Lung microvascular endothelial cell (primary cell): ENCODE data around the gene TCF12. TPM values are rescaled to one million over a fixed set of nuclear protein-coding genes. Genes with fewer than 3 reads are reported as not detected.

Experiments
- DNase-seq, 2 donors: peaks; one replicate each; pipeline versions ENCODE4 v3.0.0 to v3.0.0-alpha.2; 2010; ENCODE audit warnings: low read depth in 2 of 2
- total RNA-seq: library from RNA; depleted of rRNA; stranded (reverse); fragments of >200 nt; gene quantifications from 2 replicates; pipeline ENCODE4 v1.2.1, GENCODE V29; 2014

TCF12 gene
- total RNA-seq, 1 donor from 2014 or later, result 94.4 TPM

DNA sequence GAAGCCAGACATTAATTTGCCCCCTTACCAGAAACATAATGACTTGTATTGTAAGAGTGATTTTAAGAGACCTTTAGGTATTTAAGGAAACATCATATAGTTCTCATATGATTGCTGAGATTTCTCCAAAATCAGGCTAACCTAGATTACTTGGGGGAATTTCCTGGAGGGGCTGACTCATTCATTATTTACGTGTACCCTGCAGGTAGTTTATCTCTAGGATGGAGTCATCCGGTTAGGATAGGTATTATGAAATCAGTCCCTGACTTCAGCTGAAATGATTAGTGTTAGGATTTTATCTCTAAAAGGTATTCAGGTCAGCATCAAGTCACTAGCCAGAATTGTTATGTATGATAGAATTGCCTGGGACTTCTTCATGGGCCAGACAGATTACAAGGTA is 97.5 kb downstream of the TCF12 start:
- DNase-seq, result no peak

DNA sequence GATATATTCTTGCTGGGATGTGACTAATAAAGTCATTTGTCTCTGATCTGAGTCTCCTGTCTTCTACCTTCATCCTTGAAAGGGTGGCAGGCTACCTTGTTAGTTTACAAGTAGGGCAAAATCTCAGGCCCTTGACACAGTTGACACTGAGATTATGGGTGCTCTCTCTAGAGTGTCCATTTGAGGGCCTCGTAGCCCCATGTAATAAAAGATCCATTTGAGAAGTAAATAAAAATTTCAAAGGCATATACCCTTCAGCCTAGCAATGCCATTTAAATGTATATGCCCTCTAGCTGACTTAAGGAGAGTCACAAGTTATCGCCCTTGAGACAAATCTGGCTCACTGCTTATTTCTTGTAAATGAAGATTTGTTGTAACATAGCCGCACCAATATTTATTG is 98.6 kb downstream of the TCF12 start:
- peak; percentile 34 to 54 for DNase-seq

DNA sequence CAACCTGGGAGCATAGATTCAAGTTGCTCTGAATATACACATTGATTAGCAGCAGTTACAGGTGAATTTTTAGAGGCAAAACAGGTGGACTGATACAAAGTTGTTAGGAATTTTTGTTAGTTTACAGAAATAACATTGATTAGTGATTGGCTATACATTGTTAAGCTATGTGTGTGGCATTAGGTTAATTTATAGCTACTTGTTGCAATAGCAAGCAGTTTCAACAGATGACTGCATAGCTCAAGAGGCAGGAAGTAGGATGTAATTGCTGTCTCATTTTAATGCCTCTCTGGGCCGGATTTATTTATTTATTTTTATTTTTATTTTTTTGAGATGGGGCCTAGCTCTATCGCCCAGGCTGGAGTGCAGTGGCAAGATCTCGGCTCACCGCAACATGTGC is 99.7 kb downstream of the TCF12 start:
- no peak for DNase-seq

DNA sequence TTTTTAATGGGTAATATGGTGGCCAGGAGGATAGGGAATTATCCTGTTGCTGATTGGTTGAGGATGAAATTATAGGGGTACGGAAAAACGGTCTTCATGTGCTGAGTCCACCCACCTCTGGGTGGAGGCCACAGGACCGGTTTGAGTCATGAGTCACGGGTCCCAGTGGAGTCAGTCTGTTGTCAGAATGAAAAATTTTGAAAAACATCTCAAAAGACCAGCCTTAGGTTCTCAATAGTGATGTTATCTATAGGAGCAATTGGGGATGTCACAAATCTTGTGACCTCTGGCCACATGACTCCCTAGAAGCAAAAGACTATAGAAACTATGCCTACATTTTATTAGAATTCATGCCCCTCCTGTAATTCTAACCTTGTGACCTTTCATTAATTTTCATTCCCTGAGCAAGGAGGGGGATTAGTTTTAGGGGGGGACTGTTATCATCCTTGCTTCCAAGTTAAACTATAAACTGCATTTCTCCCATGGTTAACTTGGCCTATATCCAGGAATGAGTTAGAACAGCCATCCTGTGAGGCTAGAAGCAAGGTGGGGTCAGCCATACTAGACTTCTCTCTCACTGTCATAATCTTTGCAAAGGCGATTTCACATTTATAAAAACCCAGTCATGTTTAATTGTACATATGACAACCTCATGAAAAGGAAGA is 101.2 kb downstream of the TCF12 start:
- DNase-seq, result peak in 1 of 2 donors; percentile 56

DNA sequence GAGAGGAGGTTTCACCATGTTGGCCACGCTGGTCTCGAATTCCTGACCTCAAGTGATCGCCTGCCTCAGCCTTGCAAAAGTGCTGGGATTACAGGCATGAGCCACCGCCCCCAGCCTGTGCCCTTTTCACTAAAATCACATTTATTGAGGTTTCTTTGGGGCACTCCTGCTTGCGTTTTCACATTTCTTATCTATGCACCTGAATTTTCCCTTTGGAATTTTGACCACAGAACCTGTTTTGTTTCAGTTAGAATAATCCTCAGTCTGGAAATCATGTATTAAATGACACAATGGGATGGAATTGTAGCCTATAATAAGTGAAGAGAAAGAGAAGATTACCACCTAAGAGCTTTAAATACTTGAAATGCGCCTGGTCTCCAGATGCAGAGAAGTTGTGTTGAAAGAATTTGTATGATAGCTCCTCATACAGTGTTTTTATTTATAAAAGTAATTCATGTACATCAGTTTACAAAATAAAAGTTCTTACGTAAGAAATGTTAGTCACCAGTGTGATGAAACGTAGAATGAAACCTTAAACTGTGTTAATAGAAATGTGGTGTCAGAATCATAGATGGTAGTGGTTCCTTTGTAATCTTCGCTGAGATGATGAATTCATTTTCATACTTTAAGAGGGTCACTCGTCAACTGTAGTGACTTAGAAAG is 107.0 kb downstream of the TCF12 start:
- DNase-seq, result no peak

DNA sequence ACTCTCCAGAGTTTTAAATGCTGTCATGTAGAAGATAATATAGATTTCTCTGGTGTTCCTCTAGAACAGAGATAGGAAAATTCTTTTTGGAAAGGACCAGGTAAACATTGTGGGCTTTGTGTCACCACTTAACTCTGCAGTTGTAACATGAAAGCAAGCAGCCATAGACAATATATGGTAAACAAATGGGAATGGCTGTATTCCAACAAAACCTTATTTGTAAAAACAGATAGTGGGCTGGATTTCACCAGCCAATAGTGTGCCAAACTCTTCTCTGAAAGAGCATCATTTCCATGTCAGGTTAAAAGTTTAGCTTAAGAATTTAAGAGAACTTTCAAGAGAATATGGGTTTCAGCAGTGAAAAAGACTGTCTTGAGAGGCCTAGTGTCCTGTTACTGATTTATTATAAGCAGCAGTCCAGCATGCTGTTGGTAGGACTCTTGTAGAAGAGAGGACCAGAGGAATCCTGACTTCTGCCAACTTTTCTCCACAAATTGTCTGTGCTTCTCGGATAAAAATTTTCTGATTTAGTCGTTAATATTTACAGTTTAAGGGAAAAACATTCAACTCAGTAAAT is 107.7 kb downstream of the TCF12 start:
- peak in 1 of 2 donors; percentile 34 for DNase-seq

DNA sequence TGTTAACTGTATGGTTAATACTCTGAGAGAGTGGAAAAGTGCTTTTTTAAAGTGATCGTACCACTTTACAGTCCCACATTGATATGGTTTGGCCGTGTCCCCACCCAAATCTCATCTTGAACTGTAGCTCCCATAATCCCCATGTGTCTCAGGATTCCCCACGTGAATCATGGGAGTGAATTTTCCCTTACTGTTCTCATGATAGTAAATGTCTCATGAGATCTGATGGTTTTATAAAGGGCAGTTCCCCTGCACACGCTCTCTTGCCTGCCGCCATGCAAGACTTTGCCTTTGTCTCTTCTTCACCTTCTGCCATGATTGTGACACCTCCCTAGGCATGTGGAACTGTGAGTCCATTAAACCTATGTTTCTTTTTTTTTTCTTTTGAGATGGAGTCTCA is 109.2 kb downstream of the TCF12 start:
- DNase-seq, result no peak

DNA sequence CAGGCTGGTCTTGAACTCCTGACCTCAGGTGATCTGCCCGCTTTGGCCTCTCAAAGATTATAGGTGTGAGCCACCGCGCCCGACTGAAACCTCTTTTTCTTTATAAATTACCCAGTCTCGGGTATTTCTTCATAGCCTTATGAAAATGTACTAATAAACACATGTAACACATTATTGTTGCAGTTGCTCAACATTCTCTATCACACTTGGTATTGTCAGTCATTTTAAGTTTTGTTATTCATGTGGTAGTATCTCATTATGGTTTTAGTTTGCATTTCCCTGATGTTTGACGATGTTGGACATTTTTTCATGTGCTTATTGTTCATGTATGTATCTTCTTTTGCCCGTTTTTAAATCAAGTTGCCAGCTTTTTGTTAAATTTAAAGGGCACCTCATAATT is 109.7 kb downstream of the TCF12 start:
- DNase-seq, result no peak

DNA sequence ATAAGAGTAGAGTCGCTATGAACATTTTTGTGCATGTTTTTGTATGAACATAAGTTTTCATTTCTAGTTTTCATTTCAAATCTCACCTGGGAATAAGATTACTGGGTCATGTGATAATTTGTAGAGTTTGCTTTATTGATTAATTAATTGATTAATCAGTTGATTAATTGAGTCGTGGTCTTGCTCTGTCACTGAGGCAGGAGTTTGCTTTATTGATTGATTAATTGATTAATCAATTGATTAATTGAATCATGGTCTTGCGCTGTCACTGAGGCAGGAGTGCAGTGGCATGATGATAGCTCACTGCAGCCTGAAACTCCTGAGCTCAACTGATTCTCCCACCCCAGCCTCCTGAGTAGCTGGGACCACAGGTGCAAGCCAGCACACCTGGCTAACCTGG is 111.6 kb downstream of the TCF12 start:
- DNase-seq, result no peak

DNA sequence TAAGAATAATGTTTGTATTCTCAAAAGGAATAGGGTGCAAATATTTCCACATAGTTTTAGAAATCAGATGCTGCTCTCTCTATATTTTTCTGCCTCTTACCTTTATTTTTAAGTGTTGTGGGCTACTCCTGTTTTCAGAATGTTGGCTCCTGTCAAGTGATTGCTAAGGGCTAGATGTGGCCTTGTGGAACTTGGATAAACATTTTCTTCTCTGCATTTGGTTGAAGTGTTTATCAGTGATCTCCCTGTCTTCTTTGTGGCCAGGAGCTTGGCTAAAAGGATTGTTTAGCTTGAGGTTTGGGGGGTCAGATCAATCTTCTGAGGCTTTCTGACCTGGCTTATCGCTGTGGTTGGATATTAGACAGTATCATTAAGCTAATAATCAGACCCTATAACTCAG is 112.6 kb downstream of the TCF12 start:
- no peak for DNase-seq

DNA sequence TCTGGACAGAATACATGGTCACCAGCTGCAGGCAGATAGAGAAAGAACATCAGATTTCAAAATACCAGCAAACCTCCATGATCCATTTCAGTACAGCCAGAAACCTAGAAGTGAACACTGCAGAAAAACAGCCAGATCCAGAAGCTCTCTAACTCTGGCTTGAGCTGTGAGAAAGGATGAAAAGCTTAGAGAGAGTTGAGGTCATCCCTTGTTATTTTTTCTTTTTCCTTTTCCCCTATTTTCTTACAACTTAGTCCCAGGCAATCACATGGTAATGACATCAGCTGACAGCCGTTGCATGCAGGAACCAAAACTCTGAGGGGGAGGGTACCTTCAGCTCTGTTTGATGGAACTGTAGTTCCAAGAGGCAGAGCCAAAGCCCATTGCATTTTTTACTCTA is 113.2 kb downstream of the TCF12 start:
- DNase-seq, result peak; percentile 76 to 90

DNA sequence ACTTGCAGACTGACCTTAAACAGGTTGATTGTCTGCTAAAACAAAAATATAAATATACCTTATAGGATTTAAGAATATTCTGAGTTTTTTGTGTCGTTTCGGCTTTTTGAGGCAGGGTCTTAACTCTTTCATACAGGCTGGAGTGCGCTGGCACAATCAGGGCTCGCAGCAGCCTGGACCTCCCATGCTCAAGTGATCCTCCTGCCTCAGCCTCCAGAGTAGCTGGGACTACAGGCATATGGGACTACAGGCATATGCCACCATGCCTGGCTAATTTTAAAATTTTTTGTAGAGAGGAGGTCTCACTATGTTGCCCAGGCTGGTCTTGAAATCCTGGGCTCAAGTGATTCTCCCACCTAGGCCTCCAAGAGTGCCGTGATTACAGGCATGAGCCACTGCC is 113.9 kb downstream of the TCF12 start:
- no peak for DNase-seq

DNA sequence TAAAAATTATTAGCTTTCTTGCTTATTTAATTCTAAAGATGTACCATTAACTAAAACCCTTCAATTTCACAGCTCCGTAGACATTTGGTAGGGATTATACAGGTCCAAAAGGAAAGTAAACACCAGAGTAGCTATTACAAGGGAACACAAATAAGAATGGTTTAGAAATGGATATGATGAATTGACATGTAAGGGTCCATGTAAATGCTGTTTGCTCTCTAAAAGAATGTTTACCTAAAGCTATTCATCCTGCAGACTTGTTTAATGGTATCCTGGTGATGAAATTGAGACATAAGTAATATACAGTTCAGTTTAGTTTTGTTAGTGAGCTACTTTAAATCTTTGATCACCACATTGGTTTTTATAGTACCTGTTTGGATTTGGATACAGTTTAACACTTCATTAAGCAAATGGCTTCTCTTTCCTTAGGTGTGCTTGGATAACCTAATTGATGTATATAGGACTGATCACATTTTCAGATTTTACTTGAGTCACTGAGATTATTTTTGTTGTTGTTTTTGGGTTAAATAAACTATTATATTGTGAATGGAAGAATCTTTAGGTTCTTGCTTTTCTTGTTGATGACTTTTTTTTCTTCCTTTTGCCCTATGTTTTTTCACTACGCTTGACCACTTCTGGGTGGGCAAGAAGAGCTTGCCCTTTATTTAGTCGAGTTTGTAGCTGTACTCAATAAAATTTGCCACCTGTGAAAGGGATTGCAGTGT is 115.4 kb downstream of the TCF12 start:
- no peak for DNase-seq

DNA sequence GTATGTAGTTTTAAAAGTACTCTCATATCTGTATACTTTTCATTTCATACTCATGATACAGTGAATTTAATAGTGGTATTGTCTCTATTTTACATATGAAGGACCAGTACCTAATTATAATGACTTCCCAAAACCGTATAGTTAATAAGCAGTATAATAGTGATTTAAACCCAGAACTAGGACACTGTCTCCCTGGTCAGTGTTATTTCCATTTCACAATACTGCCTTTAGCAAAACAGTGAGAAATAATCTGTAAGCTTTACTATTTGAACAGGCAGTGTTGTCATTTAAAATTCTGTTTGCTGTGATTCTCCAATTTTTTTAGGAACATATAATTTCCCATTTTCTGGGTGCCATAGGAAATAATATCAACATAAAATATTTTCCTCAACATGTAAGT is 116.2 kb downstream of the TCF12 start:
- DNase-seq, result no peak

DNA sequence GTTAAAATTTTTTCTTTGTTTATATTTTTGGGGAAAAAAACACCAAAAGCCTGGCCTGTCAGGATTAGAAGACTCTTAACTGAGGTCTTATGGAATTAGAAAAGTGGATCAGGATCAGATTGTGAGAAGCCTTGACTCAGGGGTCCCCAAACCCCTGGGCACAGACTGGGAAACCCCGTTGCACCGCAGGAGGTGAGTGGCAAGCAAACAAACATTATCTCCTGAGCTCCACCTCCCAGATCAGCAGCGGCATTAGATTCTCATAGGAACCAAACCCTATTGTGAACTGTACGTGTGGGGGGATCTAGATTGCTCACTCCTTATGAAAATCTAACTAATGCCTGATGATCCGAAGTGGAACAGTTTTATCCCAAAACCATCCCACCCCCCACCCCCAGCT is 117.2 kb downstream of the TCF12 start:
- no peak for DNase-seq

DNA sequence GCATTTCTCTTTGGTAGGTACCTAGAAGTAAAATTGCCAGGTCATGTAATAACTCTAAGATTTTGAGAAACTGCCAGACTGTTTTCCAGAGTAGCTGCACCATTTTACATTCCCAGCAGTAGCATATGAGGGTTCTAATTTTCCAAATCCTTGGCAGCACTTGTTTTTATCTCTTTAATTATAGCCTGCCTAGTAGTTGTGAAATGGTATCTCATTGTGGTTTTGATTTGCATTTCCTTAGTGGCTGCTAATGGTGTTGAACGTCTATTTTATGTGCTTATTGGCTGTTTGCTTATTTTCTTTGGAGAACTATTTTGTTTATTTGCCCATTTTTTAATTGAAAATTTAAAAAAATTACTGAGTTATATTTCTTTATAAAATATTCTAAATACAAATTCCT is 117.9 kb downstream of the TCF12 start:
- no peak for DNase-seq

DNA sequence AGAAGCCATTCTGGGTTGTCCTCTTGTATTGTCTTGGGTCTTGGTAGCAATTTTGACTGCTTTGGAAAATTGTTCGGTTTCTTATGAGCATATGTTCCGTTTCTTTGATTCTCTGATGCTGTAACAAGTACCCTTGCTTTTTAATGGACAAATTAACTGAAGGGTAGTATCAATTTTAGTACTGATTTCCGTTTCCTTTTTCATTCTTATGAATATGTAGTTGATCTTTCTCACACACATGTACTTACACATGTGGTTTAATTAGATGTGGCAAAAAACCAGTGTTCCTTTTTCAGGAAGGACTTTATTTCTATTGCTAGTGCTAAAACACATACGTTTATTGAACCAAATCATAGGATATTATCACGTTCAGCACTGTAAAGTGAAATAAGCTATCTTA is 119.1 kb downstream of the TCF12 start:
- DNase-seq, result no peak

DNA sequence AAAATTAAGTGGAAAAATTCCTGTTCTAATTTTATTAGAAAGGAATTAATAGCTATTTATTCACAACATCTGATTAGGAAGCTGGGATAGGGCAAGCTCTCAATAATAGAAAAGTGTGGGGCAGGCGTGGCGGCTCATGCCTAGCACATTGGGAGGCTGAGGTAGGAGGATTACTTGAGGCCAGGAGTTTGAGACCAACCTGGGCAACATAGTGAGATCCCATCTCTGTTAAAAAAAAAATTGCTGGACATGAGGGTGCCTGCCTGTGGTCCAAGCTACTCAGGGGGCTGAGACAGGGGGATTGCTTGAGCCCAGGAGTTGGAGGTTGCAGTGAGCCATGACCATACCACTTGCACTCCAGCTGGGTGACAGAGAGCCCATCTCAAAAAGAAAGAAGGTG is 119.6 kb downstream of the TCF12 start:
- no peak for DNase-seq

DNA sequence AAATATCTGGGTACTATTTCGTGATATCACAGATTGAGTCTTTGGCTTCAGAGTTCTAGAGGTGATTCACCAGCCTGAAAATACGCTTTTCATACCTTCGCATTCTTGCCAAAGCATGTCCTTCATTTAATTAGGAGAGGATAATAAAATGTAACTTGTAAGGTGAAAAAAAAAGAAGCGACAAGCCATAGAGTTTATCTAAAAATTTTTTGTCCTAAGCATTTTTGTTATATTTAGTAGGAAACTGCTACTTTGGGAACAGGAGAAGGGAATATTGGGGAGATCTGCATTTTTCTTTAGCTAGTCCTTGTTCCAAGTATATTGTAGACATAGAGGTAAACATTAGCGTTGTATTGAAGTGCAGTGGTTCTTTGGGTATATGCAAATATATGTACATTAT is 120.1 kb downstream of the TCF12 start:
- DNase-seq, result no peak

DNA sequence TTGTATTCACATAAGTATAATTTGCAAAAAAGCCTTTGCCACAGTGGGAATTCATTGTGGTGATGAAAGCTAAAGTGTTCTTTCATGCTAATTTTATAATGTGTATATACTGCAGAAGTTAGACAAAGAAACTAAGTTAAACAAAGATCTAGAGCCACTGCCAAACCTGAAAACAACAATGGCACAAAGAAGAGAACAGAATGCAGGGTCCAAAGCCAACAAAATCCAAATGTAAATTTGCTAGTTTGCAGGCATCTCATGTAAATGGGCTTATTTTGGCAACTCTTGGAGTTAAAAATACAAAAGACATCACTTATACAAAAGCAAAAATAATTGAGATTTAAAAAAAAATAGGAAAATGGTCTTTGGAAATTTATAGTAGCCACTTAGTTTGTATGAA is 123.0 kb downstream of the TCF12 start:
- peak in 1 of 2 donors; percentile 78 for DNase-seq

DNA sequence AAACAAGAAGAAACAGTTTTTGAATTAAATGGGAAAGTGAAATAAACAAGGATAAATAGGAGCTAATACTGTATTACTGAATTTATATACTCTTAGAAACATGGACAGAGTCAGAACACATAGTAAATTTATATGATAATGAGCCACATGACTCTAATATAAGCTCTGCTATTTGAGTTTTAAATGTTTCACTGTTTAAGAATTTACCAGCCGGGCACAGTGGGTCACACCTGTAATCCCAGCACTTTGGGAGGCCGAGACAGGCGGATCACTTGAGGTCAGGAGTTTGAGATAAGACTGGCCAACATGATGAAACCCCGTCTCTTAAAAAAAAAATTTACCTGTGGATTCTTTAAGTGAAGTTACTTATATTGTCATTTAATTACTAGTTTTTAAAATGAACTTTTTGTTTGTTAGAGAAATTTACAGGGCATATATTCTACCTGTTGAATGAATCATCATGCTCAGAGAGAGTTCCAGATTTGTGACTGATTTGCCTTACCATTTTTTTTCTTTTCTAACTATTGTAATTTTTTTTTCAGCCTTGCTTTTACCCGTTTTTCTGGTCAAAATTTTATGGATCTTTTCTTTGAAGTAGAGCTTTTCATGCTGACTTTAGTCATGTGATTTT is 125.7 kb downstream of the TCF12 start:
- no peak for DNase-seq

DNA sequence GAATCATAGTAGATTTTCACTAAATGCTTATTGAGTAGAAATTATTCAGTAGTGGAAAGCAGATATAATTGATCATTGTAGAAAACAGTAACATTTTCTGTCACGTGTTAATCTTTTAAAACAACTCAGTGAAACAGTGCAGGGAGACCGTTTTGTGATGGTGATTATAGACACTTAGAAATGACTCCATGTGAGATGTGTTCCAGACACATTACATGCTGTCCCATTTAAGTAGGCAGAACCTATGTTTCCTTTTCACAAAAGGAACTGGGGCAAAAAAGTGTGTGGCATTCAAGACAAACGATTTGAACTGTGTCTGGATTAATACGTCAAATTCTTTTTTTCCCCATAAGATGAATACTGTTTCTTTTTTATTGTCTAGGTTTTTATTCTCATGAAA is 126.5 kb downstream of the TCF12 start:
- DNase-seq, result no peak
